Sciatic nerve (tissue), 2 donors: ENCODE measurements around the gene TAT. TPM values are rescaled to one million over a fixed set of nuclear protein-coding genes. Genes with fewer than 3 reads are reported as not detected.

Experiments
- ATAC-seq: fragments of 200-7000 bp; cut with Tn5 transposase; one replicate; pipeline ENCODE4 v1.9.1; 2020; ENCODE audit warnings: mild to moderate bottlenecking, moderate library complexity
- DNase-seq: peaks from one replicate; pipeline ENCODE4 v3.0.0-alpha.2; 2020; ENCODE audit warnings: low spot score
- intact Hi-C: fragments of 100-400 bp; cut with DNase I; formaldehyde crosslinking; loops from one replicate; pipeline ENCODE4 v1.14.2; 2022
- total RNA-seq: library from RNA; stranded (reverse); fragmentation: NEBNext Ultra II Directional; extraction: Animal tissue kit (Norgen Biotek cat#: 25700); gene quantifications from one replicate; pipeline ENCODE4 v1.2.1, GENCODE V29; 2021
- donor health status: DM: no; HTN: no; CAD: no.
- donor health status: DM: no; HTN: no; CAD: no.

The TAT gene
- total RNA-seq, 1 donor from 2014 or later: 0.13 TPM

DNA sequence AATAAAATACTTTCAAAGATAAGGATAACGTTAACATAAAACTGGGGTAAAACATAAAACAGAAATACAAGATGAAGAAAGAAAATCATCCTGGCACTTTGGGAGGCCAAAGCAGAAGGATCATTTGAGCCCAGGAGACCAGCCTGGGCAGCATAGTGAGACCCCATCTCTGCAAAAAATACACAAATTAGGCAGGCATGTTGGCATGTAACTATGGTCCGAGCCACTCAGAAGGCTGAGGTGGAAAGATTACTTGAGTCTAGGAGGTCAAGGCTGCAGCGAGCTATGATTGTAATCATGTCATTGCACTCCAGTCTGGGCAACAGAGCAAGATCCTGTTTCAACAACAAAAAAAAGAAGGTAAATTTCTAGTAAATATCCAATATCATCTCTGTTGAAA is 19.6 kb downstream of the TAT start:
- ATAC-seq: no peak
- no peak for DNase-seq
- intact Hi-C loops: no loop called here

DNA sequence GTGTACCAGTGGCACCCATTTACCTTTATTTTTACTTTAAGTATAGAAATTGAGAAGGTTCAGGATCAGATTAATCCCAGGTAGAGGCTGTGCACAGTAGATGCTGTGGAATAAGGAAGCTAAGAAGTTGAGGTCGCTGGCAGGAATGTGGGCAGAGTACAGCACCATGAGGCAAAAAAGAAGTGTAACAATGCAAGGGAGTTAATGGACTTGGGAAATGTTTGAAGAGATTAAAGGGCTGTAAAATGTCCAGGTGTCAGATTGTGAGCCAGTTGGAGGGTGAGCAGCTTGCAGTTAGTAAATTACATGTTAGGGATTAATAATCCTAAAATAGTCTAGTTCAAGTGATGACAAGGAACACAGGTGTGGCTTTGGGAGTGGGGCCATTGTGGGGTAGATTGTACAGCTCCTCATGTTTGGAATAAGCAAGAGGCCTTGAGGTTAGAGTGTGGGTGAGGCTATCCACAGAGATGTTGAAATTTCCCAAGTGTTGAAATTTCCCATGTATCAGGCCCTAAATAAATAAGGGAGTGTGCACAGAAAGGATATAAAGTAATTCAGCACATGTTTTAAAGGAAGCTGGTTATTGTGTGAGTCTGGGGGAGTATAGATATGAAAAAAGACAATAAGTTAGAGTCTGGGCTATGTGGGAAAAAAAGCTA is 21.5 kb downstream of the TAT start:
- ATAC-seq: no peak
- intact Hi-C loops: no loop called here
- DNase-seq: no peak

DNA sequence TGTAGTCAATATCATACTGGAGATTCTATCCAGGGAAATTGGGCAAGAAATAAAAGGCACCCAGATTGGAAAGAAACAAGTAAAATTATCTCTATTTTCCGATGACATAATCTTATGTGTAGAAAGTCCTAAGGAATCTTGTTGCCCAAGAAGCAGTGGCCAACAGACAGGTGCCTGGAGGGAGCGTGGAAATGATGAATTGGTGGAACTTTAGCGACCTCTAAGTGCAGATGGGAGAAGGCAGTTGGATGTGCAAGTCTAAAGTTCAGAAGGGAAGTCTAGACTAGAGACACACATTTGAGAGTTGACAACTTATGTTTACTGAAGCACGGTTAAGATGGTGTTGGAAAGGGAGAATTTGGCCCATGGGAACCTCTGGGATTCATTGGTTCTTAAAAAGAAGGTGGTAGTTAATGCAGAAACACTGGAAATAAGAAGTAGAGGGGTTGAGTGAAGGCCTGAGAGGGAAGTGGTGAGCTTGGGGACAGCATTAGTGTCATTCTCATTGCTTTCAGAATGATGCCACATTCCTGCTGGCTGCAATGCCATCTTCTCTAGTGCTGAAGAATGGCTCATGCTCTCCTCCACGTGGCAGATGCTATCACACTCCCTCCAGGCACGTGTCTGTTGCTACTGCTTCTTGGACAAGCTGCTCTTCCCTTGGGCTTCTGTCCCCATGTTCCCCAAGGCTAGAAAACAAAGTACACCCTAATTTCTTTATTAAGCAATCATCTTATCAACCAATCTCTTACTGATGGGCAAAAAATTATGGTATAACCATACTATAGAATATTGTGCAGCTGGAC is 24.0 kb downstream of the TAT start:
- intact Hi-C loops: no loop called here
- ATAC-seq: no peak

DNA sequence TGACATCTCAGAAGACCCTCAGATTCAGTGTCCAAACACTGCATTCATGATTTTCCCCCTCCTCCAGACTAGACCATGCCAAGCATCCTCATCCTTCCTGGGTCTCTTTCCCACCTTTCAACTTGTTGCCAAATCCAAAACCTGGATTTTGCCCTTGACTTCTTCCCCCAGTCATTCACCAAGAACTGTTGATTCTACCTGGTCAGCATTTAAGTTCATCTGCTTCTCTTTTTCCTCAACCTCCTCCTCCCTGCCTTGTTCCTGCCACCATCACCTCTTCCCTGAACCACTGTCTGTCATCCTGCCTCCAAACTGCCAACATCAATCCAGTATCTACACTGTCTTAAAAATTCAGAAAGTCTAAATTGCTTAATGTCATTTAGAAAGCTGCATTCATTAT is 29.7 kb downstream of the TAT start:
- ATAC-seq: no peak
- intact Hi-C loops: no loop called here

More for the DNA sequence above, 24.0 kb downstream of the TAT start:
- DNase-seq: no peak

DNA sequence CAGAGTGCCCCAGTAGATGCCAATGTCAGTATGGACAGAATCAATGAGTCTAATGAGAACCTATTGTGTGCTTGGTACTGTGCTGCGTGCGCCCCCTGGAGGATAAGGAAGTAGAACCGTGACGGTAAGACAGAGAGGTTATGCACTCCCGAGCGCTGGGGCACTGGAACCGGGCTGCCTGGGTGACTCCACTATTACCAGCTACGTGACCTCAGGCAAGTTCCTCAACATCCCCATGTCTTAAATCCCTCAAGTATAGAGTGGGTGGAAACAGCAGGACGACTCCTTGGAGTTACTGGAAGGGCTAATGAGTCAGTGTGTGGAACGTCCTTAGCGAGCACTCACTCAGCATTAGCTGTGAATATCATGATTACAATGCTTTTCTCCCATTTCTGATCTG is 34.5 kb downstream of the TAT start:
- peak; percentile 55 for DNase-seq
- intact Hi-C loops: no loop called here
- no peak for ATAC-seq

More for the DNA sequence above, 29.7 kb downstream of the TAT start:
- no peak for DNase-seq

DNA sequence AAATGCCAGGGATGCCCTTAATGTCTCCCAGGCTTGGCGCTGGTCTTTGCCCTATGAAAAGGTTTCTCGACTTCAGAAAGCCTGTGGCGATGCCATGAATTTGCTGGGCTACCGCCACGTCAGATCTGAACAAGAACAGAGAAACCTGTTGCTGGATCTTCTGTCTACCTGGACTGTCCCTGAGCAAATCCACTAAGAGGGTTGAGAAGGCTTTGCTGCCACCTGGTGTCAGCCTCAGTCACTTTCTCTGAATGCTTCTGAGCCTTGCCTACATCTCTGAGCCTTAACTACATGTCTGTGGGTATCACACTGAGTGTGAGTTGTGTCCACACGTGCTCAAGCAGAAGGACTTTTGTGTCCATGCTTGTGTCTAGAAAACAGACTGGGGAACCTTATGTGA is 39.2 kb downstream of the TAT start:
- intact Hi-C loops: no loop called here
- DNase-seq (no peak), ATAC-seq (no peak)

DNA sequence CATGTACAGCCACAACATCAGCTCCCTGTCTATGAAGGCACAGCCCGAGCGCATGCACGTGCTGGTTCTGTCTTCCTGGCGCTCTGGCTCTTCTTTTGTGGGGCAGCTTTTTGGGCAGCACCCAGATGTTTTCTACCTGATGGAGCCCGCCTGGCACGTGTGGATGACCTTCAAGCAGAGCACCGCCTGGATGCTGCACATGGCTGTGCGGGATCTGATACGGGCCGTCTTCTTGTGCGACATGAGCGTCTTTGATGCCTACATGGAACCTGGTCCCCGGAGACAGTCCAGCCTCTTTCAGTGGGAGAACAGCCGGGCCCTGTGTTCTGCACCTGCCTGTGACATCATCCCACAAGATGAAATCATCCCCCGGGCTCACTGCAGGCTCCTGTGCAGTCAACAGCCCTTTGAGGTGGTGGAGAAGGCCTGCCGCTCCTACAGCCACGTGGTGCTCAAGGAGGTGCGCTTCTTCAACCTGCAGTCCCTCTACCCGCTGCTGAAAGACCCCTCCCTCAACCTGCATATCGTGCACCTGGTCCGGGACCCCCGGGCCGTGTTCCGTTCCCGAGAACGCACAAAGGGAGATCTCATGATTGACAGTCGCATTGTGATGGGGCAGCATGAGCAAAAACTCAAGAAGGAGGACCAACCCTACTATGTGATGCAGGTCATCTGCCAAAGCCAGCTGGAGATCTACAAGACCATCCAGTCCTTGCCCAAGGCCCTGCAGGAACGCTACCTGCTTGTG is 40.0 kb downstream of the TAT start:
- no peak for DNase-seq
- ATAC-seq: no peak
- intact Hi-C loops: no loop called here

DNA sequence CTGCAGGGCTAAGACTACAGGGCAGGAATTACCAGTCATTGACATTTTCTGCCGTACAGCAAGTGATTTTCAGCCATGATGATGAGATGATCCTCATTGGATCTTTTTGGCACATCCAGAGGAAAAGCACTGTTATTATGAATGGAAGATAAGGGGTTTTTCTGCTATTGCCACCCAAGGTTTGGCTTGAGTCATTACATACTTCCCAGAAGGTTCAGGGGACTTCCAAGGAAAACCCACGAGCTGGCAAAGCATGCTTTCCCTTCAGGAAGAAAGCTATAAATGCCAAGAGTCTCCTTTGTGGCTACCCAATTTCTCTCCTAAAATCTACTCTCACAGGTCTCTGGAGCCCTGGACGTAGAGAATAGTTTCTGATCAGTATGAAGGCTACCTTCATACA is 44.5 kb downstream of the TAT start:
- ATAC-seq (no peak), DNase-seq (no peak)
- intact Hi-C loops: no loop called here

DNA sequence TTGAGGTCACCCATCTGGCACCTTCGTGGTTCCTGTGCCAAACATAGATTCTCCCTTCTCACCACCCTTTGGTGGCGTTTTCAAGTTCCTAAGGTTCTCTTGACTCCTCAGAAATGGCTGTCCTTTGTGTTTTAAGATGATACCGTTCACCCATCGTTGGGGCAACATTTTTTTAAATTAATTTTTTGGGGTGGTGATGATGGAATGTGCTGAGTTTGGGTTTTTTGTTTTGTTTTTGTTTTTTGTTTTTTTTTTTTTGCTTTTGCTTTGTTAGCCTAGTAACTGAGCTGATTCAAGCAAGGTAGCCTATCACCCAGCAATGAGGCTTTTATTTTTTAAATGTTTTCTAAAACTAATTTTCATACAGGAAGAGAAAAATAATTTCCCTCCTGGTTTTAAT is 48.0 kb downstream of the TAT start:
- DNase-seq (no peak), ATAC-seq (no peak)
- intact Hi-C loops: no loop called here

DNA sequence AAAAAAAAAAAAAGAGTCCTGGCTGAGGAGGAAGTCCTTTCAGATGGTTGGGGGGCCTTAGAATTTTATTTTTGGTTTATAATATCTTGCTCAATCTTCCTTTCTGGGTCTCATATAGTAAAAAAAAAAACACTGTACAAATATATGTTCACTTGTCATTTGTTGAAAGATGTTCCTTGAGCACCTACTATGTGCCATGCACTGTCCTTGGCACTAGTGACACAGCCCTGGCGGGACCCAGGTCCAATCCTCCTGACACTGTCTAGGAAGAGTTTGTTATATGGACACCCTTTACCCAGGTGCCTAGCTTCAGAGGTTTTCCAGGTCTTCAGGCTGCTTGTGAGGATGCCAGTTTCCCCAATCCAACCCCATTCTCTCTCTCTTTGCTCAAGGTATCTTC is 48.6 kb downstream of the TAT start:
- DNase-seq (no peak), ATAC-seq (no peak)
- intact Hi-C loops: no loop called here

DNA sequence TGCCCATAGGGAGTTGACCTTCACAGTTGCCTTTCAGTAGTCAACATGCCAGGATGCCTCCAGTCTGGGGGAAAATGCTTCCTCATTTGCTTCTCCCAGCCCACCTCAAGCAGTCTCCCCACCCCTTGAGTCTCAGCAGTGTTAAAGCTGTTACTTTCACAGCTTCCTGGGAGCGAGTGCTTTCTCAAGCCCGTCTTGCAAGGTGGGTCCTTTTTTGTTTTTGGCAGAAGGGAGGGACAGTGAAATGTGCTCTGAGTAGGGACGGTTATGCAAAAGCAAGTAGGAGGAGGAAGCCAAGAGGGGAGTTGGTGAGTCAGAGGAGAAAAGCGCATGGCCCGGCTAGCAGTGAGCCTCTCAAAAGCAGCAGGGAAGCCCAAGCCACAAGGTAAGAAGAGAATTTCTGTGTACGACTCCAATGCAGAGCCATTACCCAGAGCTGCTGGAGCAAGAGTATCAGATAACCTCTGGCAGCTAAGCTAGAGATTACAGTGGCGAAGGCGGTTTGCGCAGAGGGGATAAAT is 50.7 kb downstream of the TAT start, which contains the start of gene CHST4:
Gene CHST4 (plus strand): TSS at position 316 of the 521 bp plus-strand sequence. CDS start 10,252 bp downstream, outside the sequence.
- intact Hi-C loops: no loop called here
- ATAC-seq: no peak

DNA sequence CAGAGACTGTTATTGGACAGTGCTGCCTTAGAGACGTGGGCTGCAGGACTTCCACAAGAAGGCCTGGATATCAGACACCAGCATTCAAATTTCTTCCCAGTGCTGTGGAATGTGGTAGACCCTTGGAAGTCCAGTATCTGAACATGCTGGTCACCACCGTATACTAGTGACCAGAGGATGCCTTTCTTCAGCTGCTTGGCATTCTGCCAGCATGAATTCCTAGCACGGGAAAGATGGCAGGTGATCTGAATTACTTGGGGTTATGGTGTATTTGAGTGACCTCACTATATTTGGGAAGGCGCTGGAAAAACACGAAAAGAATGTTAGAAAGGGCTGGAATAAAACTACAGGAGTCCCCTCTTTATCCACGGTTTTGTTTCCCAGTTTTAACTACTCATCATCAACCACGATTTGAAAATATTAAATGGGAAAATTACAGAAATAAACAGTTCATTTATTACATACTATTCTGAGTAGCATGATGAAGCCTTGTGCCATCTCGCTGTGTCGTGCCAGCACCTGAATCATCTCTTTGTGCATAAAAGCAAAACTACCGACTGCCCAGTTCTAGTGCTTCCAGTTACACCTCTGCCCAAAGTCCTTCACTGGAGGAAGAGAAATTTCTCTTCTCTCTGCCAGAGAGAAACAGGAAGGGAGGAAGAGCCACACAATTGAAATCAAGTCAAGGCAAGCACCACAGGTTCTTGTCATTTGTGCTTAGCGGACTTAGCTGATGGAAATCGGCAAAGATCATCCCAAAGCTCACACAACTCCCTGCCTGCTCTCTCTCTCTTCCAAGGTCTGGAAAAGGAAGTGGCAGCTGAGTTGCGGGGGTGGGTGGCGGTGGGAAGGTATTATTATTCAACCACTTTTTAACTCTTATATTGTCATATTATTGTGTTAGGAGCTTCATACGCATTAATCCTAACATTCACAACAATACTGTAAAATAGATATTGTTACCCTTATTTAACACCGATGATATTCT is 52.0 kb downstream of the TAT start:
- intact Hi-C loops: no loop called here
- no peak for ATAC-seq

More for the DNA sequence above, 50.7 kb downstream of the TAT start, which contains the start of gene CHST4:
- DNase-seq: no peak

DNA sequence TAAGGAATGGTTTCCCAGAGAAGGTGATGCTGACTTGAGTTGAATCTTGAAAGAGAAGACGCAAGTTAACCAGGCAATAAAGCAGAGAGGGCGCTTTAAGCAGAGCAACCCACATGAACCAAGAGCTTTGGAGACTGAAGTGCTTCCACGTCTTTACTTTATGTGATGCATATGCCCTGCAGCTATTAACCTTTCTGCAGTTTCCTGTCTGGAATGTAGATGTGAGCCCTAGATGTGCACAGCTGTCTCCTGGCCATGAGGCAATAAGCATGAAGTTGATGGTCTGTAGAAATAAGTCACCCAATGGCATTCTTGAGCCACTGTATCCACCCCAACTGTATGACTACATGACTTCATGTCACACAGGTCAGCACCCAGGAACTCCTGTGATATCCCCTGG is 56.3 kb downstream of the TAT start:
- intact Hi-C loops: no loop called here
- ATAC-seq: no peak
- no peak for DNase-seq

More for the DNA sequence above, 52.0 kb downstream of the TAT start:
- DNase-seq: no peak

Other genes starting within 250 kb of the TAT start
- gene CALB2, start 218.4 kb downstream of the TAT start, total RNA-seq: 2.8 TPM
- gene TLE7, start 135.0 kb downstream of the TAT start, total RNA-seq: not detected
- gene ZNF23, start 114.8 kb downstream of the TAT start, total RNA-seq: 11.0 TPM
- gene ZNF19, start 87.8 kb downstream of the TAT start, total RNA-seq: 7.8 TPM
- gene CHST4, start 50.7 kb downstream of the TAT start, total RNA-seq: not detected
- 0.36 TPM for gene MARVELD3, start 49.1 kb upstream of the TAT start, total RNA-seq
- 22.5 TPM for gene PHLPP2, start 147.6 kb upstream of the TAT start, total RNA-seq
- 92.1 TPM for gene AP1G1, start 231.7 kb upstream of the TAT start, total RNA-seq